HepG2 (cell line): ENCODE data around the gene NOL8. TPM values are rescaled to one million over a fixed set of nuclear protein-coding genes. Genes with fewer than 3 reads are reported as not detected.

Source experiments
- ATAC-seq: fragments of 200-7000 bp; cut with Tn5 transposase; 3 replicates; pipeline ENCODE4 v1.9.1; 2020; ENCODE audit warnings: mild to moderate bottlenecking, moderate library complexity
- BruUV-seq: library from RNA; stranded (reverse); fragments of 400-500 nt; replicated peaks from 2 replicates; lab custom pipeline; 2021; lab: Mats Ljungman, UMichigan
- CTCF ChIA-PET: fragments of 300-600 bp; formaldehyde crosslinking; extraction: SDS; loops from one replicate; lab custom pipeline; 2021; ENCODE audit warnings: low total read pairs, inconsistent platforms, low intra/inter-chr PET ratio; lab: Yijun Ruan, JAX
- POLR2A ChIA-PET: fragments of 350-600 bp; sonication (Branson Sonifier 250); formaldehyde crosslinking; loops from one replicate; lab custom pipeline; 2020; ENCODE audit warnings: antibody characterized with exemption, inconsistent platforms; lab: Yijun Ruan, JAX
- DNase-seq: peaks from one replicate; pipeline ENCODE4 v3.0.0-alpha.2; 2015; ENCODE audit warnings: low spot score
- FAIRE-seq: peaks from 3 replicates; lab custom pipeline; 2011; peaks lifted over from hg19 to GRCh38; lab: Jason Lieb, UNC
- H2AFZ ChIP-seq: one replicate; pipeline ENCODE4 v1.6.1; 2011; ENCODE audit warnings: low read length, inconsistent platforms
- H3K27ac ChIP-seq: fragments of 300-600 bp; 3 replicates; pipeline ENCODE4 v1.8.0; 2011; ENCODE audit warnings: mixed run types, mild to moderate bottlenecking, mixed read lengths, low read length, inconsistent platforms; ENCODE audit not compliant: insufficient read depth; ENCODE audit errors: extremely low read length
- H3K27me3 ChIP-seq, 2 experiments: fragments of 200-600 bp in 1 of 2; 2 replicates in 1 of 2; 3 replicates in 1 of 2; pipeline versions ENCODE4 v1.6.0 to v1.8.0; 2011; ENCODE audit warnings: low read length in 2 of 2, mild to moderate bottlenecking in 2 of 2, moderate library complexity in 2 of 2, inconsistent platforms in 1 of 2; ENCODE audit not compliant: insufficient read depth in 2 of 2, control insufficient read depth in 1 of 2
- H3K36me3 ChIP-seq, 2 experiments: fragments of 200-600 bp in 1 of 2; replicated peaks in 1 of 2; 2 replicates in 1 of 2; 3 replicates in 1 of 2; pipeline versions ENCODE4 v1.5.1 to v1.8.0; 2011; ENCODE audit warnings: low read length in 2 of 2, inconsistent platforms in 1 of 2; ENCODE audit not compliant: insufficient read depth in 2 of 2, control insufficient read depth in 1 of 2
- H3K4me1 ChIP-seq: 2 replicates; pipeline ENCODE4 v1.5.1; 2012; ENCODE audit warnings: low read length, inconsistent platforms; ENCODE audit not compliant: insufficient read depth
- H3K4me2 ChIP-seq: 2 replicates; pipeline ENCODE4 v1.6.0; 2011; ENCODE audit warnings: low read depth, low read length, inconsistent platforms
- H3K4me3 ChIP-seq, 3 experiments: fragments of 200-600 bp in 1 of 3; sonication (generic), shearing (Covaris generic) in 1 of 3; replicated peaks in 1 of 3; 2 replicates each; pipeline ENCODE4 v1.5.1; 2011 to 2016; ENCODE audit warnings: low read length in 3 of 3, inconsistent platforms in 2 of 3, low read depth in 2 of 3, mild to moderate bottlenecking in 2 of 3, control low read depth in 1 of 3, mixed read lengths in 1 of 3; ENCODE audit not compliant: insufficient read depth in 1 of 3
- H3K79me2 ChIP-seq: one replicate; pipeline ENCODE4 v1.6.1; 2011; ENCODE audit warnings: low read length, inconsistent platforms; ENCODE audit not compliant: insufficient read depth
- H3K9ac ChIP-seq: 2 replicates; pipeline ENCODE4 v1.6.0; 2011; ENCODE audit warnings: mild to moderate bottlenecking, low read depth, low read length, inconsistent platforms; ENCODE audit not compliant: insufficient read depth
- H3K9me3 ChIP-seq: 2 replicates; pipeline ENCODE4 v1.5.1; 2012; ENCODE audit warnings: mild to moderate bottlenecking, low read length
- H4K20me1 ChIP-seq: 2 replicates; pipeline ENCODE4 v1.6.0; 2011; ENCODE audit warnings: inconsistent platforms, mild to moderate bottlenecking, low read length, moderate library complexity; ENCODE audit not compliant: insufficient read depth
- DMAP1 ChIP-seq: IDR thresholded peaks from 2 replicates; pipeline ENCODE4 v1.6.1; 2016
- MAFK ChIP-seq, 2 experiments: IDR thresholded peaks in 1 of 2; conservative IDR thresholded peaks in 1 of 2; 2 replicates each; pipeline ENCODE4 v1.6.1; 2011; ENCODE audit warnings: improper control_type of control experiment in 2 of 2, low read length in 2 of 2
- NFIB ChIP-seq: sonication (generic); formaldehyde crosslinking; IDR thresholded peaks from 2 replicates; pipeline ENCODE4 v1.9.0; 2021; ENCODE audit warnings: missing genetic modification reagents, mild to moderate bottlenecking, borderline replicate concordance
- NFIC ChIP-seq: IDR thresholded peaks from 2 replicates; pipeline ENCODE4 v1.6.1; 2012; ENCODE audit warnings: mild to moderate bottlenecking, low read length, inconsistent platforms
- REPIN1 ChIP-seq: sonication (generic); formaldehyde crosslinking; IDR thresholded peaks from 2 replicates; pipeline ENCODE4 v1.8.0; 2022; ENCODE audit warnings: missing genetic modification reagents, low read depth, mild to moderate bottlenecking, borderline replicate concordance
- ZMYM4 ChIP-seq: sonication (generic); formaldehyde crosslinking; IDR thresholded peaks from 2 replicates; pipeline ENCODE4 v1.8.1; 2023; ENCODE audit warnings: mild to moderate bottlenecking, missing genetic modification reagents
- ZNF121 ChIP-seq: sonication (generic); formaldehyde crosslinking; IDR thresholded peaks from 2 replicates; pipeline ENCODE4 v1.5.0; 2020; ENCODE audit warnings: mild to moderate bottlenecking, missing genetic modification reagents
- ZNF224 ChIP-seq: sonication (generic); formaldehyde crosslinking; IDR thresholded peaks from 2 replicates; pipeline ENCODE4 v1.5.0; 2020; ENCODE audit warnings: mild to moderate bottlenecking, missing genetic modification reagents
- ZNF577 ChIP-seq: sonication (generic); formaldehyde crosslinking; IDR thresholded peaks from 2 replicates; pipeline ENCODE4 v1.4.0; 2020; ENCODE audit warnings: mild to moderate bottlenecking, low read depth, missing genetic modification reagents, borderline replicate concordance
- WGBS: methylation state at CpG from one replicate; pipeline ENCODE4 v1.1.6; 2017; ENCODE audit warnings: low lambda C conversion rate; 5-methylcytosine and 5-hydroxymethylcytosine counted together
- in situ Hi-C: cut with HindIII; loops from 2 replicates; pipeline ENCODE4 v1.10.0; 2017; ENCODE audit warnings: low pct_unique_long_range_greater_than_20kb; ENCODE audit not compliant: extremely low pct_ligation_motif_present
- intact Hi-C: fragments of 100-400 bp; cut with micrococcal nuclease; formaldehyde crosslinking; loops from one replicate; pipeline ENCODE4 v1.10.0; 2022; ENCODE audit not compliant: unreplicated experiment
- polyA plus RNA-seq, 8 experiments: library from polyadenylated mRNA; depleted of rRNA in 3 of 8; stranded (reverse) in 7 of 8; unstranded in 1 of 8; fragments of >200 nt; fragmentation: Illumina TruSeq in 4 of 8; extraction: Trizol in 4 of 8; gene quantifications; 2 replicates each; pipeline versions ENCODE4 v1.2.1 to v1.2.3, GENCODE V29; 2011 to 2016; ENCODE audit warnings: low read depth in 4 of 8, missing spikeins in 1 of 8, mixed read lengths in 1 of 8; ENCODE audit not compliant: insufficient read depth in 1 of 8
- total RNA-seq, 5 experiments: library from RNA; depleted of rRNA; stranded (reverse); fragments of >200 nt; fragmentation: Illumina TruSeq; extraction: Trizol; gene quantifications; 2 replicates each; pipeline ENCODE4 v1.2.3, GENCODE V29; 2016; ENCODE audit warnings: low read depth in 1 of 5
- TF ChIP-seq, protein P1 (sequence below): sonication (generic); formaldehyde crosslinking; IDR thresholded peaks from 2 replicates; pipeline ENCODE4 v1.4.0; 2020; ENCODE audit warnings: missing genetic modification reagents, borderline replicate concordance
- TF ChIP-seq, protein P2 (sequence below): sonication (generic); formaldehyde crosslinking; IDR thresholded peaks from 2 replicates; pipeline ENCODE4 v1.4.0; 2020; ENCODE audit warnings: missing genetic modification reagents, mild to moderate bottlenecking, borderline replicate concordance

Gene NOL8
- total and polyA plus RNA-seq, 2 of the 13 experiments (the other 11 are each of a cell fraction or from before 2014, with no cell fraction given): 12.8 to 36.3 TPM

- ATAC-seq (no peak), DNase-seq (no peak), FAIRE-seq (no peak)
- CTCF ChIA-PET: no interaction called here
- H3K27ac ChIP-seq: no peak overlapping the region
- no peaks in the 10 kb centered on the region for H3K27me3 ChIP-seq
- peaks cover 0 to 5% of the 10 kb centered on the region in 2 experiments; a peak in 2 of 5 replicates for H3K36me3 ChIP-seq
- no peak overlapping the region for H3K4me2 ChIP-seq
- in situ Hi-C loops: no loop called here
- POLR2A ChIA-PET: no interaction called here
- peaks cover 7% of the 10 kb centered on the region for H3K4me1 ChIP-seq
- H3K4me3 ChIP-seq: no peak overlapping the region
- H2AFZ ChIP-seq: no peak overlapping the region
- intact Hi-C loops: no loop called here
- no TSS peak for BruUV-seq
- H3K9ac ChIP-seq: no peak overlapping the region
- no peaks in the 10 kb centered on the region for H3K9me3 ChIP-seq
- H4K20me1 ChIP-seq: no peaks in the 10 kb centered on the region
- H3K79me2 ChIP-seq: no peaks in the 10 kb centered on the region
- no peak for TF ChIP-seq NFIB (CRISPR knock-in tag)
- no peak for TF ChIP-seq ZNF224 (CRISPR knock-in tag)
- TF ChIP-seq, protein P1, sequence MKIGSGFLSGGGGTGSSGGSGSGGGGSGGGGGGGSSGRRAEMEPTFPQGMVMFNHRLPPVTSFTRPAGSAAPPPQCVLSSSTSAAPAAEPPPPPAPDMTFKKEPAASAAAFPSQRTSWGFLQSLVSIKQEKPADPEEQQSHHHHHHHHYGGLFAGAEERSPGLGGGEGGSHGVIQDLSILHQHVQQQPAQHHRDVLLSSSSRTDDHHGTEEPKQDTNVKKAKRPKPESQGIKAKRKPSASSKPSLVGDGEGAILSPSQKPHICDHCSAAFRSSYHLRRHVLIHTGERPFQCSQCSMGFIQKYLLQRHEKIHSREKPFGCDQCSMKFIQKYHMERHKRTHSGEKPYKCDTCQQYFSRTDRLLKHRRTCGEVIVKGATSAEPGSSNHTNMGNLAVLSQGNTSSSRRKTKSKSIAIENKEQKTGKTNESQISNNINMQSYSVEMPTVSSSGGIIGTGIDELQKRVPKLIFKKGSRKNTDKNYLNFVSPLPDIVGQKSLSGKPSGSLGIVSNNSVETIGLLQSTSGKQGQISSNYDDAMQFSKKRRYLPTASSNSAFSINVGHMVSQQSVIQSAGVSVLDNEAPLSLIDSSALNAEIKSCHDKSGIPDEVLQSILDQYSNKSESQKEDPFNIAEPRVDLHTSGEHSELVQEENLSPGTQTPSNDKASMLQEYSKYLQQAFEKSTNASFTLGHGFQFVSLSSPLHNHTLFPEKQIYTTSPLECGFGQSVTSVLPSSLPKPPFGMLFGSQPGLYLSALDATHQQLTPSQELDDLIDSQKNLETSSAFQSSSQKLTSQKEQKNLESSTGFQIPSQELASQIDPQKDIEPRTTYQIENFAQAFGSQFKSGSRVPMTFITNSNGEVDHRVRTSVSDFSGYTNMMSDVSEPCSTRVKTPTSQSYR (CRISPR knock-in tag): no peak
- TF ChIP-seq ZNF577 (CRISPR knock-in tag): no peak
- no peak for TF ChIP-seq ZMYM4
- no peak for TF ChIP-seq DMAP1 (CRISPR knock-in tag)
- no peak for TF ChIP-seq ZNF121
- TF ChIP-seq REPIN1 (CRISPR knock-in tag): no peak
- TF ChIP-seq, protein P2, sequence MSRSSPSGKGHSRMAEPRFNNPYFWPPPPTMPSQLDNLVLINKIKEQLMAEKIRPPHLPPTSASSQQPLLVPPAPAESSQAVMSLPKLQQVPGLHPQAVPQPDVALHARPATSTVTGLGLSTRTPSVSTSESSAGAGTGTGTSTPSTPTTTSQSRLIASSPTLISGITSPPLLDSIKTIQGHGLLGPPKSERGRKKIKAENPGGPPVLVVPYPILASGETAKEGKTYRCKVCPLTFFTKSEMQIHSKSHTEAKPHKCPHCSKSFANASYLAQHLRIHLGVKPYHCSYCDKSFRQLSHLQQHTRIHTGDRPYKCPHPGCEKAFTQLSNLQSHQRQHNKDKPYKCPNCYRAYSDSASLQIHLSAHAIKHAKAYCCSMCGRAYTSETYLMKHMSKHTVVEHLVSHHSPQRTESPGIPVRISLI (CRISPR knock-in tag): no peak
- TF ChIP-seq NFIC: no peak
- no peak for TF ChIP-seq MAFK (conservative IDR thresholded peaks at IDR 0.05 in 1 of 2, IDR thresholded peaks at IDR 0.05 in 1 of 2; ENCODE audit: low read length in 2 of 2)
- WGBS: 93% methylated on average over 3 of the region's 3 CpGs
Observed at GRCh38 chr9:92332577-92333281, 7.6 kb upstream of the NOL8 start.
